ENCODE results near the gene GABRA5. TPM values are rescaled to one million over a fixed set of nuclear protein-coding genes. Genes with fewer than 3 reads are reported as not detected.

Gene GABRA5
- total and polyA plus RNA-seq, 10 of the 15 experiments (the other 5 are each of a cell fraction or from before 2014, with no cell fraction given), result 0.10 TPM; not detected in 9

DNA sequence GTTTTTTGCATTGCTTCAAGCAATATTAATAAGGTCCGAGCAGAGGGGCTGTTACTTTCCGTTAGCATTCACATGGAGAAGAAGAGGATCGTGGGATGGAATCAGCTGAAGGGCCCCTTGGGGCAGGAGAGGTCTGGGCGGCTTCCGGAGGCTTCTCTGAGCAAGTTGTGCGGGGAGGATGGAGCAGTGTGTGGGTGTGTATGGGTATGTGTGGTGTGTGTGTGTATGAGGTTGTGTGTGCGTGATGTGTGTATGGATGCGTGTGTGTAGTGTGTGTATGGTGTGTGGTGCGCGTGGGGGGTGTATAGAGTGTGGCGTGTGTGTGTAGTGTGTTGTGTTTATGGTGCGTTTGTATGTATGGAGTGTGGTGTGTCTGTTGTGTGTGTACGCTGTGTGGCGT, 25.8 kb downstream of the GABRA5 start:
- H3K36me3 ChIP-seq (ENCODE audit: control insufficient read depth in 2 of 2, insufficient read depth in 2 of 2, low read length in 1 of 2), result no peaks in the 10 kb centered on the region
- no peak overlapping the region for H2AFZ ChIP-seq (ENCODE audit: control insufficient read depth, low read depth, low read length)
- H3K4me1 ChIP-seq (ENCODE audit: control insufficient read depth, insufficient read depth, low read length), result no peaks in the 10 kb centered on the region
- ChIA-PET SMC1A (ENCODE audit: uncharacterized antibody, unreplicated experiment) (no interaction called here), CTCF (no interaction called here), POLR2A (no interaction called here), RAD21 (ENCODE audit: unreplicated experiment) (no interaction called here)
- no peaks in the 10 kb centered on the region for H3K79me2 ChIP-seq (ENCODE audit: control insufficient read depth, insufficient read depth, low read length)
- H3K4me3 ChIP-seq, result no peak overlapping the region
- ATAC-seq (no peak), FAIRE-seq (no peak), DNase-seq (ENCODE audit: low read depth, low spot score) (no peak)
- H3K9me3 ChIP-seq (replicated peaks; ENCODE audit: control insufficient read depth, insufficient read depth, low read length), result no peaks in the 10 kb centered on the region; the same call in 2 of the 3 replicates
- H3K27me3 ChIP-seq (replicated peaks in 1 of 2; ENCODE audit: control insufficient read depth in 2 of 2, insufficient read depth in 2 of 2, low read length in 1 of 2), result no peaks in the 10 kb centered on the region
- no peaks in the 10 kb centered on the region for H4K20me1 ChIP-seq (ENCODE audit: control insufficient read depth, insufficient read depth)
- H3K27ac ChIP-seq (ENCODE audit: control insufficient read depth, insufficient read depth), result no peak overlapping the region
- no peak overlapping the region for H3K9ac ChIP-seq (ENCODE audit: control insufficient read depth, insufficient read depth, low read length)
- in situ Hi-C loops (cut with MboI) (loop anchor here (5.0 kb wide), 1 partner anchor 1230 kb away; no protein-coding TSS in a partner anchor), intact Hi-C loops (cut with micrococcal nuclease; ENCODE audit: unreplicated experiment) (loop anchor here (5.0 kb wide), 1 partner anchor 125 kb away; no protein-coding TSS in a partner anchor)
- 74% methylated on average over 14 of the region's 14 CpGs for WGBS (ENCODE audit: insufficient coverage, insufficient replicate concordance, low lambda C conversion rate, missing lambda C conversion rate)
- no peak overlapping the region for H3K4me2 ChIP-seq (ENCODE audit: control insufficient read depth, insufficient read depth)
- BruUV-seq (replicated peaks), result no TSS peak
- TF ChIP-seq, protein P1, sequence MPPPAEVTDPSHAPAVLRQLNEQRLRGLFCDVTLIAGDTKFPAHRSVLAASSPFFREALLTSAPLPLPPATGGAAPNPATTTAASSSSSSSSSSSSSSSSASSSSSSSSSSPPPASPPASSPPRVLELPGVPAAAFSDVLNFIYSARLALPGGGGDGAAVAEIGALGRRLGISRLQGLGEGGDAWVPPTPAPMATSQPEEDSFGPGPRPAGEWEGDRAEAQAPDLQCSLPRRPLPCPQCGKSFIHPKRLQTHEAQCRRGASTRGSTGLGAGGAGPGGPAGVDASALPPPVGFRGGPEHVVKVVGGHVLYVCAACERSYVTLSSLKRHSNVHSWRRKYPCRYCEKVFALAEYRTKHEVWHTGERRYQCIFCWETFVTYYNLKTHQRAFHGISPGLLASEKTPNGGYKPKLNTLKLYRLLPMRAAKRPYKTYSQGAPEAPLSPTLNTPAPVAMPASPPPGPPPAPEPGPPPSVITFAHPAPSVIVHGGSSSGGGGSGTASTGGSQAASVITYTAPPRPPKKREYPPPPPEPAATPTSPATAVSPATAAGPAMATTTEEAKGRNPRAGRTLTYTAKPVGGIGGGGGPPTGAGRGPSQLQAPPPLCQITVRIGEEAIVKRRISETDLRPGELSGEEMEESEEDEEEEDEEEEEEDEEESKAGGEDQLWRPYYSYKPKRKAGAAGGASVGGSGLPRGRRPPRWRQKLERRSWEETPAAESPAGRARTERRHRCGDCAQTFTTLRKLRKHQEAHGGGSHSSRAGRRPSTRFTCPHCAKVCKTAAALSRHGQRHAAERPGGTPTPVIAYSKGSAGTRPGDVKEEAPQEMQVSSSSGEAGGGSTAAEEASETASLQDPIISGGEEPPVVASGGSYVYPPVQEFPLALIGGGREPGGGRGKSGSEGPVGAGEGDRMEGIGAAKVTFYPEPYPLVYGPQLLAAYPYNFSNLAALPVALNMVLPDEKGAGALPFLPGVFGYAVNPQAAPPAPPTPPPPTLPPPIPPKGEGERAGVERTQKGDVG (CRISPR knock-in tag; IDR thresholded peaks at IDR 0.05), result no peak
- TF ChIP-seq MXI1 (IDR thresholded peaks at IDR 0.05; ENCODE audit: low read depth, low read length), result no peak
- TF ChIP-seq, protein P2, sequence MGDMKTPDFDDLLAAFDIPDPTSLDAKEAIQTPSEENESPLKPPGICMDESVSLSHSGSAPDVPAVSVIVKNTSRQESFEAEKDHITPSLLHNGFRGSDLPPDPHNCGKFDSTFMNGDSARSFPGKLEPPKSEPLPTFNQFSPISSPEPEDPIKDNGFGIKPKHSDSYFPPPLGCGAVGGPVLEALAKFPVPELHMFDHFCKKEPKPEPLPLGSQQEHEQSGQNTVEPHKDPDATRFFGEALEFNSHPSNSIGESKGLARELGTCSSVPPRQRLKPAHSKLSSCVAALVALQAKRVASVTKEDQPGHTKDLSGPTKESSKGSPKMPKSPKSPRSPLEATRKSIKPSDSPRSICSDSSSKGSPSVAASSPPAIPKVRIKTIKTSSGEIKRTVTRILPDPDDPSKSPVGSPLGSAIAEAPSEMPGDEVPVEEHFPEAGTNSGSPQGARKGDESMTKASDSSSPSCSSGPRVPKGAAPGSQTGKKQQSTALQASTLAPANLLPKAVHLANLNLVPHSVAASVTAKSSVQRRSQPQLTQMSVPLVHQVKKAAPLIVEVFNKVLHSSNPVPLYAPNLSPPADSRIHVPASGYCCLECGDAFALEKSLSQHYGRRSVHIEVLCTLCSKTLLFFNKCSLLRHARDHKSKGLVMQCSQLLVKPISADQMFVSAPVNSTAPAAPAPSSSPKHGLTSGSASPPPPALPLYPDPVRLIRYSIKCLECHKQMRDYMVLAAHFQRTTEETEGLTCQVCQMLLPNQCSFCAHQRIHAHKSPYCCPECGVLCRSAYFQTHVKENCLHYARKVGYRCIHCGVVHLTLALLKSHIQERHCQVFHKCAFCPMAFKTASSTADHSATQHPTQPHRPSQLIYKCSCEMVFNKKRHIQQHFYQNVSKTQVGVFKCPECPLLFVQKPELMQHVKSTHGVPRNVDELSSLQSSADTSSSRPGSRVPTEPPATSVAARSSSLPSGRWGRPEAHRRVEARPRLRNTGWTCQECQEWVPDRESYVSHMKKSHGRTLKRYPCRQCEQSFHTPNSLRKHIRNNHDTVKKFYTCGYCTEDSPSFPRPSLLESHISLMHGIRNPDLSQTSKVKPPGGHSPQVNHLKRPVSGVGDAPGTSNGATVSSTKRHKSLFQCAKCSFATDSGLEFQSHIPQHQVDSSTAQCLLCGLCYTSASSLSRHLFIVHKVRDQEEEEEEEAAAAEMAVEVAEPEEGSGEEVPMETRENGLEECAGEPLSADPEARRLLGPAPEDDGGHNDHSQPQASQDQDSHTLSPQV (IDR thresholded peaks at IDR 0.05), result no peak
- no peak for TF ChIP-seq FOXM1 (IDR thresholded peaks at IDR 0.05; ENCODE audit: low read depth, low read length)
- TF ChIP-seq SMAD5 (IDR thresholded peaks at IDR 0.05; ENCODE audit: low read depth), result no peak
- no peak for TF ChIP-seq POLR2AphosphoS5 (IDR thresholded peaks at IDR 0.05; ENCODE audit: low read length)
- TF ChIP-seq, protein P3, sequence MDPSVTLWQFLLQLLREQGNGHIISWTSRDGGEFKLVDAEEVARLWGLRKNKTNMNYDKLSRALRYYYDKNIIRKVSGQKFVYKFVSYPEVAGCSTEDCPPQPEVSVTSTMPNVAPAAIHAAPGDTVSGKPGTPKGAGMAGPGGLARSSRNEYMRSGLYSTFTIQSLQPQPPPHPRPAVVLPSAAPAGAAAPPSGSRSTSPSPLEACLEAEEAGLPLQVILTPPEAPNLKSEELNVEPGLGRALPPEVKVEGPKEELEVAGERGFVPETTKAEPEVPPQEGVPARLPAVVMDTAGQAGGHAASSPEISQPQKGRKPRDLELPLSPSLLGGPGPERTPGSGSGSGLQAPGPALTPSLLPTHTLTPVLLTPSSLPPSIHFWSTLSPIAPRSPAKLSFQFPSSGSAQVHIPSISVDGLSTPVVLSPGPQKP (IDR thresholded peaks at IDR 0.05; ENCODE audit: low read depth, low read length), result no peak
- TF ChIP-seq WRNIP1 (IDR thresholded peaks at IDR 0.05; ENCODE audit: borderline replicate concordance, low read depth, low read length), result no peak
- no peak for TF ChIP-seq EED (IDR thresholded peaks at IDR 0.05; ENCODE audit: low read depth)
- no peak for TF ChIP-seq NFIC (IDR thresholded peaks at IDR 0.05; ENCODE audit: low read depth, low read length)
- no peak for TF ChIP-seq CBFB (IDR thresholded peaks at IDR 0.05; ENCODE audit: low read depth)
- no peak for TF ChIP-seq SREBF1 (IDR thresholded peaks at IDR 0.05; ENCODE audit: low read length)
- TF ChIP-seq, protein P4, sequence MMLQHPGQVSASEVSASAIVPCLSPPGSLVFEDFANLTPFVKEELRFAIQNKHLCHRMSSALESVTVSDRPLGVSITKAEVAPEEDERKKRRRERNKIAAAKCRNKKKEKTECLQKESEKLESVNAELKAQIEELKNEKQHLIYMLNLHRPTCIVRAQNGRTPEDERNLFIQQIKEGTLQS (IDR thresholded peaks at IDR 0.05; ENCODE audit: borderline replicate concordance, extremely low read depth, low read depth, low read length), result no peak

Data from GM12878 (cell line).